ENCODE results near the gene INSYN2A.

INSYN2A gene

GRCh38 chr10:127203067-127203466 lies 6.7 kb upstream of the INSYN2A start:
- DNase-seq (ENCODE audit: low read depth in 1 of 2, low spot score in 1 of 2): no peak
- Histone ChIP-seq H3K4me3 (replicated peaks; ENCODE audit: insufficient read depth, low read length) (no peak overlapping the region), H3K27ac (replicated peaks) (no peak overlapping the region), H3K27me3 (ENCODE audit: insufficient read depth, poor library complexity, severe bottlenecking) (no peaks in the 10 kb centered on the region)
- TF ChIP-seq, protein P1, sequence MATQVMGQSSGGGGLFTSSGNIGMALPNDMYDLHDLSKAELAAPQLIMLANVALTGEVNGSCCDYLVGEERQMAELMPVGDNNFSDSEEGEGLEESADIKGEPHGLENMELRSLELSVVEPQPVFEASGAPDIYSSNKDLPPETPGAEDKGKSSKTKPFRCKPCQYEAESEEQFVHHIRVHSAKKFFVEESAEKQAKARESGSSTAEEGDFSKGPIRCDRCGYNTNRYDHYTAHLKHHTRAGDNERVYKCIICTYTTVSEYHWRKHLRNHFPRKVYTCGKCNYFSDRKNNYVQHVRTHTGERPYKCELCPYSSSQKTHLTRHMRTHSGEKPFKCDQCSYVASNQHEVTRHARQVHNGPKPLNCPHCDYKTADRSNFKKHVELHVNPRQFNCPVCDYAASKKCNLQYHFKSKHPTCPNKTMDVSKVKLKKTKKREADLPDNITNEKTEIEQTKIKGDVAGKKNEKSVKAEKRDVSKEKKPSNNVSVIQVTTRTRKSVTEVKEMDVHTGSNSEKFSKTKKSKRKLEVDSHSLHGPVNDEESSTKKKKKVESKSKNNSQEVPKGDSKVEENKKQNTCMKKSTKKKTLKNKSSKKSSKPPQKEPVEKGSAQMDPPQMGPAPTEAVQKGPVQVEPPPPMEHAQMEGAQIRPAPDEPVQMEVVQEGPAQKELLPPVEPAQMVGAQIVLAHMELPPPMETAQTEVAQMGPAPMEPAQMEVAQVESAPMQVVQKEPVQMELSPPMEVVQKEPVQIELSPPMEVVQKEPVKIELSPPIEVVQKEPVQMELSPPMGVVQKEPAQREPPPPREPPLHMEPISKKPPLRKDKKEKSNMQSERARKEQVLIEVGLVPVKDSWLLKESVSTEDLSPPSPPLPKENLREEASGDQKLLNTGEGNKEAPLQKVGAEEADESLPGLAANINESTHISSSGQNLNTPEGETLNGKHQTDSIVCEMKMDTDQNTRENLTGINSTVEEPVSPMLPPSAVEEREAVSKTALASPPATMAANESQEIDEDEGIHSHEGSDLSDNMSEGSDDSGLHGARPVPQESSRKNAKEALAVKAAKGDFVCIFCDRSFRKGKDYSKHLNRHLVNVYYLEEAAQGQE (IDR thresholded peaks at IDR 0.05; ENCODE audit: insufficient replicate concordance, low read depth): no peak
- TF ChIP-seq, protein P2, sequence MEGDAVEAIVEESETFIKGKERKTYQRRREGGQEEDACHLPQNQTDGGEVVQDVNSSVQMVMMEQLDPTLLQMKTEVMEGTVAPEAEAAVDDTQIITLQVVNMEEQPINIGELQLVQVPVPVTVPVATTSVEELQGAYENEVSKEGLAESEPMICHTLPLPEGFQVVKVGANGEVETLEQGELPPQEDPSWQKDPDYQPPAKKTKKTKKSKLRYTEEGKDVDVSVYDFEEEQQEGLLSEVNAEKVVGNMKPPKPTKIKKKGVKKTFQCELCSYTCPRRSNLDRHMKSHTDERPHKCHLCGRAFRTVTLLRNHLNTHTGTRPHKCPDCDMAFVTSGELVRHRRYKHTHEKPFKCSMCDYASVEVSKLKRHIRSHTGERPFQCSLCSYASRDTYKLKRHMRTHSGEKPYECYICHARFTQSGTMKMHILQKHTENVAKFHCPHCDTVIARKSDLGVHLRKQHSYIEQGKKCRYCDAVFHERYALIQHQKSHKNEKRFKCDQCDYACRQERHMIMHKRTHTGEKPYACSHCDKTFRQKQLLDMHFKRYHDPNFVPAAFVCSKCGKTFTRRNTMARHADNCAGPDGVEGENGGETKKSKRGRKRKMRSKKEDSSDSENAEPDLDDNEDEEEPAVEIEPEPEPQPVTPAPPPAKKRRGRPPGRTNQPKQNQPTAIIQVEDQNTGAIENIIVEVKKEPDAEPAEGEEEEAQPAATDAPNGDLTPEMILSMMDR (IDR thresholded peaks at IDR 0.05; ENCODE audit: insufficient read depth, low read length): no peak
- TF ChIP-seq GABPA (IDR thresholded peaks at IDR 0.05; ENCODE audit: low read depth): no peak

GRCh38 chr10:127200646-127201045 lies 4.3 kb upstream of the INSYN2A start:
- H3K27me3 ChIP-seq (ENCODE audit: insufficient read depth, poor library complexity, severe bottlenecking): peaks cover 11% of the 10 kb centered on the region
- TF ChIP-seq, protein P2 (IDR thresholded peaks at IDR 0.05; ENCODE audit: insufficient read depth, low read length): no peak
- TF ChIP-seq SPI1 (IDR thresholded peaks at IDR 0.05; ENCODE audit: borderline replicate concordance, low read depth) (no peak), GABPA (IDR thresholded peaks at IDR 0.05; ENCODE audit: low read depth) (no peak), POLR2AphosphoS5 (IDR thresholded peaks at IDR 0.05; ENCODE audit: low read depth) (no peak)
- TF ChIP-seq, protein P1 (IDR thresholded peaks at IDR 0.05; ENCODE audit: insufficient replicate concordance, low read depth): no peak
- no peak overlapping the region for H3K4me3 ChIP-seq (replicated peaks; ENCODE audit: insufficient read depth, low read length)
- H3K27ac ChIP-seq (replicated peaks): no peak overlapping the region
- DNase-seq (ENCODE audit: low read depth in 1 of 2, low spot score in 1 of 2): no peak

DNA sequence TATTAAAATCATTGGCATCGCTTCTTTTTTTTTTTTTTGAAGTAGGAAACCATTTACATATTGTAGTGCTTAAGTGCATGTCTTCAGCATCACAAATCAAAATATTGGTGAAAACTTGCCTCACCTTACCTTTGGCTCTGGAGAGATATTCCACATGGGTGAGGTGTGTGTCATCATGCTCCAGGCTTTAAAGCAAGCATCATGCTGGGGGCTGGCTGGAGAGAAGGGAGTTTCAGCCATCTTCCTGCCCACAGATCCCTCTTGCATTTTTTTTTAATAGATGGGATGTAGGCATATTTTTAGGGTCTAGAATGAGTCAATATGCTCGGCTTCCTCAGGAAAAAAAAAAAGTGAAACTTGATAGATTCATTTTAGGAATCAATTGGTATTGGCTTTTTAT lies 2.3 kb upstream of the INSYN2A start:
- Histone ChIP-seq H3K27me3 (ENCODE audit: insufficient read depth, poor library complexity, severe bottlenecking) (peaks cover 20% of the 10 kb centered on the region), H3K4me3 (replicated peaks; ENCODE audit: insufficient read depth, low read length) (no peak overlapping the region), H3K27ac (replicated peaks) (no peak overlapping the region)
- no peak for TF ChIP-seq SPI1 (IDR thresholded peaks at IDR 0.05; ENCODE audit: borderline replicate concordance, low read depth)
- no peak for DNase-seq (ENCODE audit: low read depth in 1 of 2, low spot score in 1 of 2)

- TF ChIP-seq, protein P1 (IDR thresholded peaks at IDR 0.05; ENCODE audit: insufficient replicate concordance, low read depth): no peak
- TF ChIP-seq POLR2AphosphoS5 (IDR thresholded peaks at IDR 0.05; ENCODE audit: low read depth): no peak
- TF ChIP-seq, protein P2 (IDR thresholded peaks at IDR 0.05; ENCODE audit: insufficient read depth, low read length): no peak
- TF ChIP-seq SPI1 (IDR thresholded peaks at IDR 0.05; ENCODE audit: borderline replicate concordance, low read depth): no peak
- no peak for TF ChIP-seq GABPA (IDR thresholded peaks at IDR 0.05; ENCODE audit: low read depth)
- DNase-seq (ENCODE audit: low read depth in 1 of 2, low spot score in 1 of 2): no peak
- Histone ChIP-seq H3K4me3 (replicated peaks; ENCODE audit: insufficient read depth, low read length) (no peak overlapping the region), H3K27me3 (ENCODE audit: insufficient read depth, poor library complexity, severe bottlenecking) (peaks cover 24% of the 10 kb centered on the region), H3K27ac (replicated peaks) (no peak overlapping the region)
Measured at GRCh38 chr10:127198307-127198706, 1.9 kb upstream of the INSYN2A start.
